Astrocyte (in vitro differentiated cells and primary cell): ENCODE results near the gene INAVA.

Experiments
- EZH2 ChIP-seq: IDR thresholded peaks from 2 replicates; pipeline ENCODE4 v1.6.1; 2012; ENCODE audit warnings: mild to moderate bottlenecking, low read length, inconsistent platforms; ENCODE audit not compliant: insufficient read depth
- TF ChIP-seq, protein P1 (sequence below): IDR thresholded peaks from 2 replicates; pipeline ENCODE4 v1.5.1; 2011; ENCODE audit warnings: low read depth, mild to moderate bottlenecking, inconsistent platforms, low read length, moderate library complexity; ENCODE audit not compliant: insufficient read depth

DNA sequence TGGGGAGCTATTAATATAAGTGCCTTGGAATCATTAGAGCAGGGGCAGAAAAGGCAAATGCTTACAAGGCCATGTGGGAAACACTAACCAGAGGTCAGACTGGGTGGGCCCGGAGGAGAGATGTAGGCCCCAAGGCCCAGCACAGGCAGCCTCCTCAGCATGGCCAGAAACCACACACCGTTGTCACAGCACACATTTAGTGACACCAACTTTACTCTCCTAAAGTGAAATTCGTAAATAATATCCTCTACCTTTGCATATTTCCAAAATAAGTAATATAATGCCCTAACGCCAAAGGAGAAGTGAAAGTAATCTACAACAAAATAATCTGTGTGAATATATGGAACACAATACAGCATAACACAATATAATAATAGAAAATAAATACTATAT, 66.2 kb downstream of the INAVA start:
- TF ChIP-seq, protein P1, sequence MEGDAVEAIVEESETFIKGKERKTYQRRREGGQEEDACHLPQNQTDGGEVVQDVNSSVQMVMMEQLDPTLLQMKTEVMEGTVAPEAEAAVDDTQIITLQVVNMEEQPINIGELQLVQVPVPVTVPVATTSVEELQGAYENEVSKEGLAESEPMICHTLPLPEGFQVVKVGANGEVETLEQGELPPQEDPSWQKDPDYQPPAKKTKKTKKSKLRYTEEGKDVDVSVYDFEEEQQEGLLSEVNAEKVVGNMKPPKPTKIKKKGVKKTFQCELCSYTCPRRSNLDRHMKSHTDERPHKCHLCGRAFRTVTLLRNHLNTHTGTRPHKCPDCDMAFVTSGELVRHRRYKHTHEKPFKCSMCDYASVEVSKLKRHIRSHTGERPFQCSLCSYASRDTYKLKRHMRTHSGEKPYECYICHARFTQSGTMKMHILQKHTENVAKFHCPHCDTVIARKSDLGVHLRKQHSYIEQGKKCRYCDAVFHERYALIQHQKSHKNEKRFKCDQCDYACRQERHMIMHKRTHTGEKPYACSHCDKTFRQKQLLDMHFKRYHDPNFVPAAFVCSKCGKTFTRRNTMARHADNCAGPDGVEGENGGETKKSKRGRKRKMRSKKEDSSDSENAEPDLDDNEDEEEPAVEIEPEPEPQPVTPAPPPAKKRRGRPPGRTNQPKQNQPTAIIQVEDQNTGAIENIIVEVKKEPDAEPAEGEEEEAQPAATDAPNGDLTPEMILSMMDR = no peak
- TF ChIP-seq EZH2 = no peak
